ENCODE measurements around the gene COX5A. TPM values are rescaled to one million over a fixed set of nuclear protein-coding genes. Genes with fewer than 3 reads are reported as not detected.

Gene COX5A
- polyA plus RNA-seq, 1 donor from 2014 or later = 155 TPM

DNA sequence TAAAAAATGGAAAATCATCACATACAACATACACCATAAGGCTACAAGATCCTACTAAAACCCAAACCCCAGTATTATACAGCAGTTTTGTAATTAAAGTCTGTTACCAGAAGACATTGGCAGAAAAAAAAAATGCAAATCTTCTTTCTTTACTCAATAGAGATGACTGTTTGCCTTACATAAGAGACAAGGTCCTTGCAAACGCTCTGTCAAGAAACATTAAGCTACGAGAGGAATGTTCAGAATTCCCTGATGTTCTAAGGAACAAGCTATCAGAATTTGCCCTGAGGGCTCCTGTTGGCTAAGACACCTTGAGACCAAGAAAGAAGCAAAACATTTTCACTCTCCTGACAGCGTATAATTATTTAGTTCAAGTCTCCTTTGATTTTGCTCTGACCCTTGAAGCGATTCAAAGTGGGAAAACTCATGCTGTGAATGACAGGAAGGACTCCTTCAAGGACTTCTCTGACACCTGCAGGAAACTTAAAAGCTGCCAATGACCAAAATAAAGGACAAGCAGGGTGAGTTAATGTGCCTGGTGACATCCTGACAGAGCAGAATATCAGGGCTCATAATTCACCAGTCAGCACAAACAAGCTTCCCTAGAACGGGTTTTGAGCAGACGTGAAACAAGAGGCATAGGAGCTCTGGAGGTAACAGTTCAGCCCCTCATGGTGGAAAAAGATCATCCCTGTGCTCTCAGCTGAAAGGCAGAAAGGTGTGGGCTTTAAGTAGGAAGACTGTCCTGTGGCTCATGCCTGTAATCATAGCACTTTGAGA is 67.2 kb downstream of the COX5A start:
- no peak overlapping the region for H2AFZ ChIP-seq (ENCODE audit: low read depth, low read length)
- TF ChIP-seq, protein P1, sequence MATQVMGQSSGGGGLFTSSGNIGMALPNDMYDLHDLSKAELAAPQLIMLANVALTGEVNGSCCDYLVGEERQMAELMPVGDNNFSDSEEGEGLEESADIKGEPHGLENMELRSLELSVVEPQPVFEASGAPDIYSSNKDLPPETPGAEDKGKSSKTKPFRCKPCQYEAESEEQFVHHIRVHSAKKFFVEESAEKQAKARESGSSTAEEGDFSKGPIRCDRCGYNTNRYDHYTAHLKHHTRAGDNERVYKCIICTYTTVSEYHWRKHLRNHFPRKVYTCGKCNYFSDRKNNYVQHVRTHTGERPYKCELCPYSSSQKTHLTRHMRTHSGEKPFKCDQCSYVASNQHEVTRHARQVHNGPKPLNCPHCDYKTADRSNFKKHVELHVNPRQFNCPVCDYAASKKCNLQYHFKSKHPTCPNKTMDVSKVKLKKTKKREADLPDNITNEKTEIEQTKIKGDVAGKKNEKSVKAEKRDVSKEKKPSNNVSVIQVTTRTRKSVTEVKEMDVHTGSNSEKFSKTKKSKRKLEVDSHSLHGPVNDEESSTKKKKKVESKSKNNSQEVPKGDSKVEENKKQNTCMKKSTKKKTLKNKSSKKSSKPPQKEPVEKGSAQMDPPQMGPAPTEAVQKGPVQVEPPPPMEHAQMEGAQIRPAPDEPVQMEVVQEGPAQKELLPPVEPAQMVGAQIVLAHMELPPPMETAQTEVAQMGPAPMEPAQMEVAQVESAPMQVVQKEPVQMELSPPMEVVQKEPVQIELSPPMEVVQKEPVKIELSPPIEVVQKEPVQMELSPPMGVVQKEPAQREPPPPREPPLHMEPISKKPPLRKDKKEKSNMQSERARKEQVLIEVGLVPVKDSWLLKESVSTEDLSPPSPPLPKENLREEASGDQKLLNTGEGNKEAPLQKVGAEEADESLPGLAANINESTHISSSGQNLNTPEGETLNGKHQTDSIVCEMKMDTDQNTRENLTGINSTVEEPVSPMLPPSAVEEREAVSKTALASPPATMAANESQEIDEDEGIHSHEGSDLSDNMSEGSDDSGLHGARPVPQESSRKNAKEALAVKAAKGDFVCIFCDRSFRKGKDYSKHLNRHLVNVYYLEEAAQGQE (IDR thresholded peaks at IDR 0.05; ENCODE audit: borderline replicate concordance) = no peak
- TF ChIP-seq EP300 (conservative IDR thresholded peaks at IDR 0.05; ENCODE audit: poor library complexity, severe bottlenecking) (no peak), MXI1 (conservative IDR thresholded peaks at IDR 0.05; ENCODE audit: poor library complexity, severe bottlenecking) (no peak), EZH2 (IDR thresholded peaks at IDR 0.05; ENCODE audit: borderline replicate concordance, insufficient read depth, low read length, poor library complexity, severe bottlenecking) (no peak), RAD21 (conservative IDR thresholded peaks at IDR 0.05) (no peak), POLR2AphosphoS5 (IDR thresholded peaks at IDR 0.05) (no peak), CTCF (IDR thresholded peaks at IDR 0.05; ENCODE audit: poor library complexity, severe bottlenecking) (no peak), SMC3 (conservative IDR thresholded peaks at IDR 0.05; ENCODE audit: poor library complexity) (no peak)
- no peak overlapping the region for H3K27ac ChIP-seq (ENCODE audit: low read length)
- H3K27me3 ChIP-seq (ENCODE audit: insufficient read depth, low read depth, low read length) = no peaks in the 10 kb centered on the region
- H3K4me2 ChIP-seq (ENCODE audit: low read length) = no peak overlapping the region
- no peaks in the 10 kb centered on the region for H4K20me1 ChIP-seq (ENCODE audit: insufficient read depth)
- peaks cover 23% of the 10 kb centered on the region for H3K79me2 ChIP-seq (replicated peaks; ENCODE audit: insufficient read depth, low read length)
- no peaks in the 10 kb centered on the region for H3K9me3 ChIP-seq (ENCODE audit: low read length)
- H3K9ac ChIP-seq (ENCODE audit: low read length) = peak overlapping the region; percentile 29
- no peaks in the 10 kb centered on the region for H3K36me3 ChIP-seq (ENCODE audit: insufficient read depth, low read length)
- H3F3A ChIP-seq (ENCODE audit: insufficient read depth, low read length, poor library complexity, severe bottlenecking) = no peaks in the 10 kb centered on the region
- H3K4me3 ChIP-seq (ENCODE audit: low read length) = peak overlapping the region; percentile 39
- H3K9me2 ChIP-seq (ENCODE audit: insufficient read depth, low read length) = no peaks in the 10 kb centered on the region

Small RNA genes within 50 kb of the gene (small RNA-seq; reads per million reads assigned to genes)
- 0 to 1.2 (median 0) reads per million in 3 experiments for gene RF00019

Other genes with a start within 250 kb of the COX5A start
- gene EDC3, start 242.0 kb downstream of the COX5A start, polyA plus RNA-seq = 12.9 and 15.9 TPM in 2 replicates
- 0.09 and 0.36 TPM in 2 replicates for gene CYP1A1, start 212.5 kb downstream of the COX5A start, polyA plus RNA-seq
- not detected in 2 replicates for gene CYP1A2, start 189.2 kb downstream of the COX5A start, polyA plus RNA-seq
- 40.5 and 45.5 TPM in 2 replicates for gene CSK, start 156.0 kb downstream of the COX5A start, polyA plus RNA-seq
- 0.18 TPM in 1 of 2 replicates, not detected in the other for gene LMAN1L, start 125.2 kb downstream of the COX5A start, polyA plus RNA-seq
- gene CPLX3, start 111.4 kb downstream of the COX5A start, polyA plus RNA-seq = 0.27 and 0.66 TPM in 2 replicates
- 193 and 212 TPM in 2 replicates for gene ULK3, start 94.9 kb downstream of the COX5A start, polyA plus RNA-seq
- gene SCAMP2, start 64.7 kb downstream of the COX5A start, polyA plus RNA-seq = 4.5 and 10.9 TPM in 2 replicates
- gene MPI, start 48.0 kb downstream of the COX5A start, polyA plus RNA-seq = 80.3 and 88.0 TPM in 2 replicates
- 250 and 293 TPM in 2 replicates for gene FAM219B, start 31.2 kb downstream of the COX5A start, polyA plus RNA-seq
- gene RPP25, start 18.7 kb upstream of the COX5A start, polyA plus RNA-seq = 2.8 and 4.5 TPM in 2 replicates
- gene SCAMP5, start 57.5 kb upstream of the COX5A start, polyA plus RNA-seq = 92.5 and 104 TPM in 2 replicates
- gene PPCDC, start 85.5 kb upstream of the COX5A start, polyA plus RNA-seq = 9.0 and 13.6 TPM in 2 replicates

Measured in neural cell (in vitro differentiated cells).